Activated naive CD8-positive, alpha-beta T cell (primary cell): Measurements from ENCODE around the gene VWA1.
"Not testable (repeated sequence)": the region's sequence is repeated elsewhere in the genome, so short reads cannot be mapped to it uniquely, and the experiment has no call there.

ENCODE experiments used
- H3K27ac Mint-ChIP-seq: one replicate; pipeline ENCODE4 v1.8.0; 2021; ENCODE audit warnings: mixed read lengths
- H3K27me3 Mint-ChIP-seq: one replicate; pipeline ENCODE4 v1.8.0; 2021; ENCODE audit warnings: mixed read lengths
- H3K36me3 Mint-ChIP-seq: one replicate; pipeline ENCODE4 v1.8.0; 2021; ENCODE audit warnings: mixed read lengths
- H3K4me1 Mint-ChIP-seq: one replicate; pipeline ENCODE4 v1.8.0; 2021; ENCODE audit warnings: low read depth, mixed read lengths
- H3K4me3 Mint-ChIP-seq: one replicate; pipeline ENCODE4 v1.8.0; 2021; ENCODE audit warnings: mild to moderate bottlenecking, mixed read lengths
- H3K9me3 Mint-ChIP-seq: one replicate; pipeline ENCODE4 v1.8.0; 2021; ENCODE audit warnings: low read depth, mixed read lengths

VWA1 gene

DNA sequence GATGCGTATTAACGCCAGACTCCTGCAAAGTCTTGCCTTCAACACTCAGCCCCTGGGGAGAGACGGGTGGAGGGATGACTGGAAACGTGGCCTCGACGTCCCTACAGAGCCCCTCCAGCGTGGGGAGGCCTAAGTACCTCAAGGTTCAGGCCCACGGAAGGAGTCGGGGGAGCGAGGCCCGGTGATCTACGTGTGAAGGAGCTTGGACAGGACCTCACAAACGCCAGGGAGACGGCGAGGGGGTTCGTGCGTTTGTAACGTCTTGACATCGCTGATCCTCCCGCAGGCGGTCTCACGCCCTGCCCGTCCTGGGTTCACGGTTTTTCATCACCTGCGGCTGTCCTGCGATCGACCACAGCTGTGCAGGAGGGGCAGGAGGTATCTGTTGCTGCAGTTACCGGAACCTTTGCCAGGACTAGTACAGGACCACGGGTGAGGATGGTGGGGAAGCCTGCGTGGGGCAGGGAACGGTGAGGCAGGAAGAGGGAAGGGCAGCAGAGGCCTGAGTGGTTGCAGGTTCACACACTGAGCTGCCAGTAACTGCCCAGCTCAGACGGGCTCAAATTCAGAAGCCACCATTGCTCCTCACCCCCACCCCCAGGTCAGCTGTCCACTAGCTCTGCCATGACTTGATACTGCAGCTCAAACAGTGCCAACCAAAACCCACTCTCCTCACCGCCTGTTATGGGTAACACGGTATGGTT is 35.5 kb upstream of the VWA1 start:
- Mint-ChIP-seq H3K27me3 (no peaks in the 10 kb centered on the region), H3K27ac (peak overlapping the region; percentile 87), H3K4me3 (peak overlapping the region; percentile 89), H3K36me3 (peaks cover 5% of the 10 kb centered on the region), H3K4me1 (peaks cover 48% of the 10 kb centered on the region), H3K9me3 (no peaks in the 10 kb centered on the region)

DNA sequence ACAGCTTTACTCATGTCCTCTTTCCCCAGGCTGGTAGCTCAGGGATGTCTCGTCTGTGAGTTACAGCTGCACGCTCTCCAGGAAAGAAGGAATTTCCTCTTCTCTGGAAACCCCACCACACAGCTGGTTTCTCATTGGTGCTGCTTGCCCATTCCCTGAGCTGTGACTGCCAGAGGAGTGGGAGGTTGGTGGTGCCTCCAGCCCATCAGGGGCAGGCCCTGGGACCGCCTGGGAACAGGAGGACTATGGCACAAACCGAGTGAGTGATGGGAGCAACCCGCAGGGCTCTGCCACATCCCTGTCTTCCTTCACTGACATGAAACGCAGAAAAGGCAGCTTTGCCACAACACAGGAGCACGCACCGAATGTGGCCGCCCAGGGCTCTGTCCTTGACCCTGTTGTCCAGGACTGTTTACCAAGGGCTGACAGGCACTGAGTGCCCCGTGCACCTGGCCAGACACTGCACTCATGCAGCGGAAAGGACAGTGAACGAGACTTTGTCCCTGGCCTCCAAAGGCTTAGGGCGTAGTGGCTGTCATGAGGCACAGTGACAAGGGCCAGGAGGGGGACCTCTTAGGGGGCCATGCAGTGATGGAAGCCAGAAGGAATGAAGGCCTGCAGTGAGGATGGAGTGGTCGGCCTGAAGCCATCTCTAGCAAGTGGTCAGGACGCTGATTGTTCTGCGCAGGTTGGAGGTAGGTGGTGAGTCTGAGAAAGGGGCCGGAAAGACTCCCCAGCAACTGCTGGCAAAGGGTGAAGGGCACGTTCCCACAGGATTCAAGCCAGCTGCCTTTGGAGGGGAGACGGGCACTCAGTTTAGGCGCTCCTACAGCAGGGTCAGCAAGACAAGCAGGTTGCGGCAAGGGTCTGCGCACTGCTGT is 34.7 kb upstream of the VWA1 start:
- peaks cover 5% of the 10 kb centered on the region for H3K36me3 Mint-ChIP-seq
- H3K27ac Mint-ChIP-seq, result peak overlapping the region; percentile 87
- peak overlapping the region; percentile 89 for H3K4me3 Mint-ChIP-seq
- H3K4me1 Mint-ChIP-seq, result peaks cover 47% of the 10 kb centered on the region
- no peaks in the 10 kb centered on the region for H3K27me3 Mint-ChIP-seq
- no peaks in the 10 kb centered on the region for H3K9me3 Mint-ChIP-seq

DNA sequence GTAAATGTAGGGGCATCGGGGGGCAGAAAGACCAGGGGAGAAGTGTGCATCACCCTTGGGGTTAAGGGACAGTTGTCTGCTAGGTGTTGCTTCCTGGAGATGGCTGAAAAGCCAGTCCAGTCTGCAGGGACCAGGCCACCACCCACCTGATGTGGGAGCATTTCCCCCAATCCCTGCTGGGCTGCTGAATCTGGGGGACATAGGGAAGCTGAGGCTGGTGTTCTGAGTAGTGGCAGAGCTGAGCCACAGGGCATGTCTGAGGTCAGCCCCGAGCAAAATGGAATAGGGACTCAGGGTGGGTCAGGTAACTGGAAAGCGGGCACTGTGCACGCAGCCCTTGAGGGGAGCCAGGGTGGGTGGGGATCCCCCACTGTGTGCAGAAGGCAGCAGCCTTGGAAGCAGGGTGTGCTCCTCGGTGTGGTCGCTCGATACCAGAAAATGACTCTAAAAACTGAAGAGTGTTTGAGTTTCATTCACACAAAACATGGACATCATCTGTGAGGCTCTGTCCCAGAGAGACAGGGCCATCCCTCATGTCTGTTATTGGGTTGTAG is 34.0 kb upstream of the VWA1 start:
- peak overlapping the region; percentile 79 for H3K27ac Mint-ChIP-seq
- H3K27me3 Mint-ChIP-seq, result no peaks in the 10 kb centered on the region
- peaks cover 5% of the 10 kb centered on the region for H3K36me3 Mint-ChIP-seq
- no peaks in the 10 kb centered on the region for H3K9me3 Mint-ChIP-seq
- H3K4me3 Mint-ChIP-seq, result peak overlapping the region; percentile 89
- H3K4me1 Mint-ChIP-seq, result peaks cover 49% of the 10 kb centered on the region

- Mint-ChIP-seq H3K27ac (peak overlapping the region; percentile 79), H3K4me3 (peak overlapping the region; percentile 89), H3K27me3 (no peaks in the 10 kb centered on the region), H3K36me3 (peaks cover 5% of the 10 kb centered on the region), H3K9me3 (no peaks in the 10 kb centered on the region), H3K4me1 (peaks cover 51% of the 10 kb centered on the region)
Observed at GRCh38 chr1:1402072-1402900, 33.2 kb upstream of the VWA1 start.

- not testable (repeated sequence) for H3K4me3 Mint-ChIP-seq
Observed at GRCh38 chr1:1402901-1403392, 32.5 kb upstream of the VWA1 start.

GRCh38 chr1:1403653-1404052 is 31.8 kb upstream of the VWA1 start:
- peak overlapping the region; percentile 80 for H3K27ac Mint-ChIP-seq
- no peaks in the 10 kb centered on the region for H3K27me3 Mint-ChIP-seq
- H3K4me1 Mint-ChIP-seq, result peaks cover 49% of the 10 kb centered on the region
- peaks cover 7% of the 10 kb centered on the region for H3K36me3 Mint-ChIP-seq
- peak overlapping the region; percentile 59 for H3K4me3 Mint-ChIP-seq
- H3K9me3 Mint-ChIP-seq, result no peaks in the 10 kb centered on the region

More at GRCh38 chr1:1402901-1403392, 32.5 kb upstream of the VWA1 start:
- not testable (repeated sequence) for H3K27me3 Mint-ChIP-seq, H3K36me3 Mint-ChIP-seq, H3K9me3 Mint-ChIP-seq
- H3K27ac Mint-ChIP-seq, result peak overlapping the region; percentile 80
- H3K4me1 Mint-ChIP-seq, result peaks cover 48% of the 10 kb centered on the region

GRCh38 chr1:1406101-1406820 is 29.2 kb upstream of the VWA1 start:
- Mint-ChIP-seq H3K4me1 (peaks cover 46% of the 10 kb centered on the region), H3K27ac (peak overlapping the region; percentile 95), H3K9me3 (no peaks in the 10 kb centered on the region), H3K36me3 (peaks cover 7% of the 10 kb centered on the region), H3K4me3 (peak overlapping the region; percentile 95), H3K27me3 (no peaks in the 10 kb centered on the region)

- Mint-ChIP-seq H3K36me3 (peaks cover 7% of the 10 kb centered on the region), H3K9me3 (no peaks in the 10 kb centered on the region), H3K27ac (peak within 1 kb of the TSS; percentile 95), H3K4me3 (peak within 1 kb of the TSS; percentile 95), H3K27me3 (no peaks in the 10 kb centered on the region), H3K4me1 (peaks cover 41% of the 10 kb centered on the region)
Observed at GRCh38 chr1:1406821-1407635, 28.5 kb upstream of the VWA1 start, which contains the start of gene MRPL20. TSS of gene MRPL20 (minus strand) at chr1:1407293. CDS start at chr1:1407217, 76 bp downstream.

DNA sequence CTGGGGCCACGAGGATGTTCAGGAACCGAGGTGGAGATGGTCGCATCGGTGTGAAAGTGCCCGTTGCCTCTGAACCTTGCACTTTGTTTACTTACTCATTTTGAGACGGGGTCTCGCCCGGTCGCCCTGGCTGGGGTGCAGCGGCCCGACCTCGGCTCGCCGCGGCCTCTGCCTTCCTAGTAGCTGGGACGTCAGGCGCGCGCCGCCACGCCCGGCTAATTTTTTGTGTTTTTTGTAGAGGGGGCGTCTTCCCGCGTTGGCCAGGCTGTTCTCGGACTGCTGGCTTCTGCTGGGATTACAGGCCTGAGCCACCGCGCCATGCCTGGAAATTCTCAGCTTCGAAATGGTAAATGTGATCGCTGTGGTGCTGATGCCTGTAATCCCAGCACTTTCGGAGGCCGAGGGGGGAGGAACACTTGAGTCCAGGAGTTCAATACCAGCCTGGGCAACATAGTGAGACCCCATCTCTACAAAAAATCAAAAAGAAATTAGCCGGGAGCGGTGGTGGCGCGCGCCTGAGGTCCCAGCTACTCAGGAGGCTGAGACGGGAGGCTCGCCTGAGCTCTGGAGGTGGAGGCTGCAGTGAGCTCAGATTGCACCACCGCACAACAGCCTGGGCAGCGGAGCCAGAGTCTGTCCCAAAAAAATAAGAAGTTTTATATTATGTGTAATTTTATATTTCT is 27.7 kb upstream of the VWA1 start:
- Mint-ChIP-seq H3K27me3 (no peaks in the 10 kb centered on the region), H3K36me3 (peaks cover 7% of the 10 kb centered on the region), H3K9me3 (no peaks in the 10 kb centered on the region), H3K4me3 (peak overlapping the region; percentile 91), H3K4me1 (peaks cover 38% of the 10 kb centered on the region), H3K27ac (peak overlapping the region; percentile 84)

DNA sequence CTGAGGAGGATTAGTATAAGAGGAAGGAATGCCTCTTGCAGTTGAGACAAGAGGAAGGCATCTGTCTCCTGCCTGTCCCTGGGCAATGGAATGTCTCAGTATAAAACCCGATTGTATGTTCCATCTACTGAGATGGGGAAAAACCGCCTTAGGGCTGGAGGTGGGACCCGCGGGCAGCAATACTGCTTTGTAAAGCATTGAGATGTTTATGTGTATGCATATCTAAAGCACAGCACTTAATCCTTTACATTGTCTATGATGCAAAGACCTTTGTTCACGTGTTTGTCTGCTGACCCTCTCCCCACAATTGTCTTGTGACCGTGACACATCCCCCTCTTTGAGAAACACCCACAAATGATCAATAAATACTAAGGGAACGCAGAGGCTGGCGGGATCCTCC is 25.3 kb upstream of the VWA1 start:
- peak overlapping the region; percentile 74 for H3K27ac Mint-ChIP-seq

GRCh38 chr1:1411626-1412025 is 23.9 kb upstream of the VWA1 start:
- H3K27ac Mint-ChIP-seq, result peak overlapping the region; percentile 34
- H3K36me3 Mint-ChIP-seq, result peaks cover 2% of the 10 kb centered on the region
- H3K27me3 Mint-ChIP-seq, result no peaks in the 10 kb centered on the region
- no peaks in the 10 kb centered on the region for H3K9me3 Mint-ChIP-seq
- peaks cover 19% of the 10 kb centered on the region for H3K4me1 Mint-ChIP-seq
- no peak overlapping the region for H3K4me3 Mint-ChIP-seq

More for the DNA sequence above, 25.3 kb upstream of the VWA1 start:
- H3K4me3 Mint-ChIP-seq, result peak overlapping the region; percentile 71
- not testable (repeated sequence) for H3K36me3 Mint-ChIP-seq, H3K27me3 Mint-ChIP-seq, H3K9me3 Mint-ChIP-seq
- H3K4me1 Mint-ChIP-seq, result peaks cover 26% of the 10 kb centered on the region

DNA sequence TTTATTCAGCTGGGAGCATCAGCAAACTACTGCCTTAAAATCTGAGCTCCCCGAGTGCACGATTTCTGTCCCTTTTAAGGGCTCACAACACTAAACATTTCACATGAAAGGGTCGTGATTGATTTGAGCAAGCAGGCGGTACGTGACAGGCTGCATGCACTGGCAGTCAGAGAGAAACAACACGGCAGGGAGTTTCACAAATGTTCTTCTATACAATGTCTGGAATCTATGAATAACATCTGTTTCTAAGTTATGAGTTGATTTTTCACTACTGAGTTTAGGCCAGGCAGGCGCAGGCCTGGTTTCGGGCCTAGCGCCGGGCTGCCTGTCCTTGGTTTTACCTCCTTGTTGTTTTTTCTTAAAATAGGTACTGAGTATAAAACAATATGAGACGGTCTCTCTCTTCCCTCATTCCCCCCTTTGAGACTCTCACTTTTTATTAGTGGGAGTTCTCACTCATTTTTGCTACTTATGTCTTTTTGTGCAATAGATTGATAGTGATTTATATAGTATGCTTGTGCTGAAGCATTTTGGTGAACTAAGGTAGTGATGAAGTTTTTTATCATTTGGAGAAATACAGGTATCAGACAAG is 23.1 kb upstream of the VWA1 start:
- not testable (repeated sequence) for H3K9me3 Mint-ChIP-seq, H3K27me3 Mint-ChIP-seq, H3K27ac Mint-ChIP-seq, H3K4me3 Mint-ChIP-seq, H3K36me3 Mint-ChIP-seq
- peaks cover 17% of the 10 kb centered on the region for H3K4me1 Mint-ChIP-seq
